ENCODE results near the gene RAB11FIP2.

DNA sequence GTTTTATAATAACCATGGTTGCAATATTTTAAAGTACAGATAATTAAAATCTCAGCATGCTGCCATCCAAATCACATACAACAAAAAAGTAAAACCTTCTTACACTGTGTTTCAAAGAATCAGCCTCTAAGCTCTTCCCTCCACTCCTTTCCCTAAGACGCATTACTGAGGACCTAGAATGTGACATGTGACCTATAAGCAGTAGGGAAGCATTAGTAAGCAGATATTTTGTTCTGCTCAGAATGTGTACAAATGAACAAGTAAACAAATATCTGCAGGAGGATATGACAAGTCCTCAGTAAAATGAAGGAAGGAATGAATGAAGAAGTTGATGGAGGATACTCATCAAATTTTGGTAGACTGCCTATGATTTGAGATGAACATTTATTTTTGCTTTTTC lies 49.1 kb downstream of the RAB11FIP2 start:
- TF ChIP-seq CTCF (IDR thresholded peaks at IDR 0.05; ENCODE audit: low read length) (no peak), EZH2 (IDR thresholded peaks at IDR 0.05; ENCODE audit: borderline replicate concordance, low read length) (no peak)

All from OCI-LY1 (cell line).